Keratinocyte (primary cell): ENCODE data around the gene COX6B2. TPM values are rescaled to one million over a fixed set of nuclear protein-coding genes. Genes with fewer than 3 reads are reported as not detected.

ENCODE experiments used
- DNase-seq: peaks from one replicate; pipeline ENCODE4 v3.0.0-alpha.2; 2011; ENCODE audit warnings: low read depth, missing footprints, low spot score
- FAIRE-seq: peaks from 2 replicates; lab custom pipeline; 2011; peaks lifted over from hg19 to GRCh38; lab: Jason Lieb, UNC
- H2AFZ ChIP-seq: 2 replicates; pipeline ENCODE4 v1.6.0; 2012; ENCODE audit warnings: low read length, control low read depth, inconsistent platforms; ENCODE audit not compliant: control insufficient read depth
- H3K27ac ChIP-seq: 2 replicates; pipeline ENCODE4 v1.5.1; 2011; ENCODE audit warnings: low read length; ENCODE audit not compliant: control insufficient read depth, insufficient read depth
- H3K27me3 ChIP-seq: 3 replicates; pipeline ENCODE4 v1.6.0; 2011; ENCODE audit warnings: low read length; ENCODE audit not compliant: control insufficient read depth, insufficient read depth; ENCODE audit errors: extremely low read depth
- H3K36me3 ChIP-seq, 2 experiments: 2 replicates in 1 of 2; 3 replicates in 1 of 2; pipeline ENCODE4 v1.5.1; 2011; ENCODE audit warnings: low read length in 2 of 2, mild to moderate bottlenecking in 1 of 2; ENCODE audit not compliant: control insufficient read depth in 2 of 2, insufficient read depth in 2 of 2; ENCODE audit errors: extremely low read depth in 1 of 2
- H3K4me1 ChIP-seq: 3 replicates; pipeline ENCODE4 v1.5.1; 2011; ENCODE audit warnings: low read length; ENCODE audit not compliant: control insufficient read depth, insufficient read depth; ENCODE audit errors: extremely low read depth
- H3K4me2 ChIP-seq: 3 replicates; pipeline ENCODE4 v1.6.0; 2011; ENCODE audit warnings: low read depth, low read length; ENCODE audit not compliant: control insufficient read depth, insufficient read depth; ENCODE audit errors: extremely low read depth
- H3K4me3 ChIP-seq, 3 experiments: fragments of 200-600 bp in 1 of 3; sonication (generic) in 1 of 3; 2 replicates in 2 of 3; 3 replicates in 1 of 3; pipeline ENCODE4 v1.5.1; 2011 to 2016; ENCODE audit warnings: low read length in 3 of 3, mild to moderate bottlenecking in 3 of 3, control low read depth in 2 of 3, inconsistent platforms in 1 of 3, low read depth in 1 of 3, mixed read lengths in 1 of 3, mixed run types in 1 of 3, moderate library complexity in 1 of 3; ENCODE audit not compliant: control insufficient read depth in 2 of 3, insufficient read depth in 2 of 3; ENCODE audit errors: extremely low read depth in 1 of 3
- H3K79me2 ChIP-seq: 2 replicates; pipeline ENCODE4 v1.6.0; 2012; ENCODE audit warnings: low read length; ENCODE audit not compliant: control insufficient read depth, insufficient read depth
- H3K9ac ChIP-seq: 3 replicates; pipeline ENCODE4 v1.6.0; 2011; ENCODE audit warnings: low read length; ENCODE audit not compliant: control insufficient read depth, insufficient read depth; ENCODE audit errors: extremely low read depth
- H3K9me1 ChIP-seq: 3 replicates; pipeline ENCODE4 v1.6.0; 2011; ENCODE audit warnings: low read length; ENCODE audit not compliant: control insufficient read depth, insufficient read depth; ENCODE audit errors: extremely low read depth
- H3K9me3 ChIP-seq: 2 replicates; pipeline ENCODE4 v1.5.1; 2012; ENCODE audit warnings: low read depth, low read length; ENCODE audit not compliant: control insufficient read depth
- H4K20me1 ChIP-seq: 3 replicates; pipeline ENCODE4 v1.6.0; 2011; ENCODE audit warnings: low read length; ENCODE audit not compliant: control insufficient read depth, insufficient read depth; ENCODE audit errors: extremely low read depth
- CTCF ChIP-seq, 3 experiments: IDR thresholded peaks in 1 of 3; conservative IDR thresholded peaks in 1 of 3; optimal IDR thresholded peaks in 1 of 3; 2 replicates in 2 of 3; 3 replicates in 1 of 3; pipeline versions ENCODE3 to v1.5.1; 2011; ENCODE audit warnings: low read length in 3 of 3, mild to moderate bottlenecking in 3 of 3, moderate library complexity in 2 of 3, control low read depth in 1 of 3, inconsistent platforms in 1 of 3; ENCODE audit not compliant: insufficient read depth in 2 of 3; ENCODE audit errors: extremely low read depth in 1 of 3
- EZH2 ChIP-seq: IDR thresholded peaks from one replicate; pipeline ENCODE4 v1.6.1; 2012; ENCODE audit warnings: inconsistent platforms, mild to moderate bottlenecking, low read length, moderate library complexity
- dilution Hi-C: fragments of 300-500 bp; cut with MboI; formaldehyde crosslinking; loops from one replicate; pipeline ENCODE4 v1.7.0; 2020; ENCODE audit warnings: low sequenced_read_pairs; ENCODE audit not compliant: extremely low pct_ligation_motif_present
- polyA plus RNA-seq, 5 experiments: library from polyadenylated mRNA; depleted of rRNA in 3 of 5; stranded (reverse) in 3 of 5; stranded (forward) in 1 of 5; unstranded in 1 of 5; fragments of >200 nt; gene quantifications; 1 replicate in 1 of 5; 2 replicates in 3 of 5; 3 replicates in 1 of 5; pipeline versions ENCODE4 v1.2.1 to v1.2.3, GENCODE V29; 2011 to 2012; ENCODE audit warnings: missing spikeins in 2 of 5, low read depth in 1 of 5, low replicate concordance in 1 of 5

Gene COX6B2
- polyA plus RNA-seq, 1 donor (not counting 4 experiments of a cell fraction or from before 2014, with no cell fraction given) = 1.4 TPM

- Histone ChIP-seq H3K9me1 (no peaks in the 10 kb centered on the region), H2AFZ (no peak overlapping the region), H3K4me2 (no peak overlapping the region), H3K27me3 (no peaks in the 10 kb centered on the region), H3K27ac (no peak overlapping the region), H3K9me3 (no peaks in the 10 kb centered on the region), H3K4me3 (no peak overlapping the region), H3K4me1 (peaks cover 2% of the 10 kb centered on the region), H4K20me1 (no peaks in the 10 kb centered on the region), H3K36me3 (no peaks in the 10 kb centered on the region), H3K9ac (no peak overlapping the region), H3K79me2 (no peaks in the 10 kb centered on the region)
- TF ChIP-seq EZH2 (no peak), CTCF (optimal IDR thresholded peaks at IDR 0.05 in 1 of 3, IDR thresholded peaks at IDR 0.05 in 1 of 3, conservative IDR thresholded peaks at IDR 0.05 in 1 of 3; ENCODE audit: extremely low read depth in 1 of 3, insufficient read depth in 2 of 3, low read length in 3 of 3) (no peak)
- dilution Hi-C loops = no loop called here
- no peak for FAIRE-seq
- DNase-seq = no peak
Measured at GRCh38 chr19:55305983-55306562, 48.4 kb downstream of the COX6B2 start.

DNA sequence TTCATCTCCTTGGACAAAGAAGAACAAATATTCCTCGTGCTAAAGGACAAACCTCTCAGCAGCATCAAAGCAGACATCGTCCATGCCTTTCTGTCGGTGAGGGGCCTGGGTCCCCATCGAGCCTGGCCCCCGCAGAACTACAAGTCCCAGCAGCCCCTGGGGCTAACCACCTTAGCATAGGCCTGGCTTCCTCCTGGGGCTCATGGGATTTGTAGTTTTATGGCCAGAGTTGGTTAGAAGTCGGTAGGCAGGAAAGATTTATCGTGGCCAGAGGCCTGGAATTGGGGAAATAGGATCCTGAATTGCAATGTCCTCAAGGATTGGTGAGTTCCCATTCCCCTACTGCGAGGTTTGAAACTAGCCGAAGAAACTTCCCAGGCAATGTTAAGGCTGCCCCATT is 49.0 kb downstream of the COX6B2 start:
- Histone ChIP-seq H3K4me3 (no peak overlapping the region), H3K4me1 (peaks cover 2% of the 10 kb centered on the region), H4K20me1 (no peaks in the 10 kb centered on the region), H3K79me2 (no peaks in the 10 kb centered on the region), H2AFZ (no peak overlapping the region), H3K4me2 (no peak overlapping the region), H3K27me3 (no peaks in the 10 kb centered on the region), H3K36me3 (no peaks in the 10 kb centered on the region), H3K9me1 (no peaks in the 10 kb centered on the region), H3K27ac (no peak overlapping the region), H3K9ac (no peak overlapping the region), H3K9me3 (no peaks in the 10 kb centered on the region)
- dilution Hi-C loops = no loop called here
- TF ChIP-seq CTCF (optimal IDR thresholded peaks at IDR 0.05 in 1 of 3, IDR thresholded peaks at IDR 0.05 in 1 of 3, conservative IDR thresholded peaks at IDR 0.05 in 1 of 3; ENCODE audit: extremely low read depth in 1 of 3, insufficient read depth in 2 of 3, low read length in 3 of 3) (no peak), EZH2 (no peak)
- DNase-seq (no peak), FAIRE-seq (no peak)
